Brain microvascular endothelial cell (primary cell): ENCODE results near the gene ECT2L.

Experiments
- DNase-seq: peaks from one replicate; pipeline ENCODE4 v3.0.0-alpha.2; 2020
- H3K27ac ChIP-seq: fragments of 250-450 bp; sonication (Bioruptor Pico); 2 replicates; pipeline ENCODE4 v1.5.1; 2020; ENCODE audit warnings: mild to moderate bottlenecking, moderate library complexity
- H3K27me3 ChIP-seq: fragments of 250-450 bp; sonication (Bioruptor Pico); replicated peaks from 2 replicates; pipeline ENCODE4 v1.5.1; 2020; ENCODE audit warnings: mild to moderate bottlenecking
- H3K36me3 ChIP-seq: fragments of 250-450 bp; sonication (Bioruptor Pico); replicated peaks from 2 replicates; pipeline ENCODE4 v1.5.1; 2020; ENCODE audit warnings: mild to moderate bottlenecking
- H3K4me3 ChIP-seq: 2 replicates; pipeline ENCODE4 v1.5.1; 2011; ENCODE audit warnings: low read depth, mild to moderate bottlenecking, control low read depth, low read length, moderate library complexity
- CTCF ChIP-seq: IDR thresholded peaks from 2 replicates; pipeline ENCODE4 v1.5.1; 2011; ENCODE audit warnings: low read depth, mild to moderate bottlenecking, moderate library complexity, low read length, control low read depth, inconsistent platforms; ENCODE audit errors: missing control alignments
- in situ Hi-C: cut with HindIII; loops from 2 replicates; pipeline ENCODE4 v1.10.0; 2017; ENCODE audit warnings: low sequenced_read_pairs, low pct_ligation_motif_present

Gene ECT2L

GRCh38 chr6:138800377-138801150 is 4.7 kb downstream of the ECT2L start:
- Histone ChIP-seq H3K36me3 (no peaks in the 10 kb centered on the region), H3K27me3 (no peaks in the 10 kb centered on the region), H3K27ac (no peak overlapping the region), H3K4me3 (no peak overlapping the region)
- no peak for DNase-seq
- no peak for TF ChIP-seq CTCF
- in situ Hi-C loops: no loop called here

DNA sequence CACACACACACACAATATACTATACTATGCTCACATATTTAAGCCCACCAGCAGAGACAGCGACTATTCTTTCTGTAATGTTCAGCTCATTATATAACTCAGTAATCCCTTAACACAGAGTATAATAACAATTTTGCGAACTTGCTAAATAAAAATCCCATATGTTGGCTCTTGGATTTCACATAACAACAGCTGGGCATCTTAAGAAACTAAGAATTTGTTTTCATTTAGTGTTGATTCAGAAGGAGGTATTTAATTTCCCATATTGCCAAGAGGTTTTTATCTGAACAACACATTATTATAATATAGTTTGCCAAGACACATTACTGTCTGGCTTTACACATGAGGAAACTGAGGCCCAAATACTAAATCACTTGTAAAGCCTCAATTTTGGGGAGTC is 7.4 kb downstream of the ECT2L start:
- Histone ChIP-seq H3K27me3 (no peaks in the 10 kb centered on the region), H3K27ac (no peak overlapping the region), H3K4me3 (no peak overlapping the region), H3K36me3 (no peaks in the 10 kb centered on the region)
- in situ Hi-C loops: no loop called here
- no peak for DNase-seq
- no peak for TF ChIP-seq CTCF

GRCh38 chr6:138803861-138804260 is 8.0 kb downstream of the ECT2L start:
- in situ Hi-C loops: no loop called here
- Histone ChIP-seq H3K4me3 (no peak overlapping the region), H3K27ac (no peak overlapping the region), H3K27me3 (no peaks in the 10 kb centered on the region), H3K36me3 (no peaks in the 10 kb centered on the region)
- TF ChIP-seq CTCF: no peak
- no peak for DNase-seq

DNA sequence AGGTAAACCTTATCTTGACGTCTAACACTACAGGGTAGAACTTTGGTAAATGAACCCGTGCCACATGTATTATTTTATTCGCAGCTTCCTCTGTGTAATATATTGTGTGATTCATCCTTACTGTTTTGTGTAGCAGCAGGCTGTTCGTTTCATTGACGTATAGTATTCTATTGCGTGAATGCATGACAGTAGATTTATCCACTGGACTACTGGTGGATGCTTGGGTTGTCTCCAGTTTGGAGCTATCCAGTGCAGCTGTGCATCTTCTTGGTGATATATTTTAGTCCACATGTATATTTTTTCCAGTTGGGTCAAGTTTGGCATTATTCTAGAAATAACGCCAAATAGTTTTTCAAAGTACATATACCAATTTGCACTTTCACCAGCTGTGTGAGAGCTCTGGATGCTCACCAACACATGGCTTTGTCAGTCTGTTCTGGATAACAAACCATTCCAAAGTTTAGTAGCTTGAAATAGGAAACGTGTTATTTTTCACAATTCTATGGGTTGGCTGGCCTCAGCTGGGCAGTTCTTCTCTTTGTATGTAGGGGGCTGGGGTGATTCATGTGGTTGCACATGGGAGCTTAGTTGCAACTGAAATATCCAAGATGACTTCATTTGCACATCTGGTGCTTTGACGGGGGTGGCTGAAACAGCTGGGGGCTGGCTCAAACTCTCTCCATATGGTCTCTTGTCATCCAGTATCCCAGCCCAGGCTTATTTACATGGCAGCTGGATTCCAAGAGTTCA is 9.3 kb downstream of the ECT2L start:
- peak; percentile 13 for DNase-seq
- Histone ChIP-seq H3K27me3 (no peaks in the 10 kb centered on the region), H3K36me3 (no peaks in the 10 kb centered on the region), H3K27ac (no peak overlapping the region), H3K4me3 (no peak overlapping the region)
- TF ChIP-seq CTCF: peak; percentile 1
- in situ Hi-C loops: no loop called here

DNA sequence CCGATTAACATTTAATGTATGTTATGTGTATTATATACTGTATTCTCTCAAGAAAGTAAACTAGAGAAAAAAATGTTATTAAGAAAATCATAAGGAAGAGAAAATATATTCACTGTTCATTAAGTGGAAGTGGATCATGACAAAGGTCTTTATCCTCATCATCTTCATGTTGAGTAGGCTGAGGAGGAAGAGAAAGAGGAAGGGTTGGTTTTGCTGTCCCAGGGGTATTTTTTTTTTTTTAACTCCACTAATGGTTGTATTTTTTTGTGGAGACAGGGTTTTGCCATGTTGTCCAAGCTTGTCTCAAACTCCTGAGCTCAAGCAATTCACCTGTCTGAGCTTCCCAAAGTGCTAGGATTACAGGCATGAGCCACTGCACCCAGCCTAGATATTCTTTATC is 11.0 kb downstream of the ECT2L start:
- no peak for TF ChIP-seq CTCF
- in situ Hi-C loops: no loop called here

More for the DNA sequence above, 11.0 kb downstream of the ECT2L start:
- Histone ChIP-seq H3K36me3 (no peaks in the 10 kb centered on the region), H3K27ac (no peak overlapping the region), H3K27me3 (no peaks in the 10 kb centered on the region), H3K4me3 (no peak overlapping the region)
- DNase-seq: no peak
